ENCODE measurements around the gene REM2. TPM values are rescaled to one million over a fixed set of nuclear protein-coding genes. Genes with fewer than 3 reads are reported as not detected.
A peak's percentile ranks its signal among the peaks of the same experiment; 100 is the strongest.

Gene REM2
- total RNA-seq, 1 donor from 2014 or later: 3.0 TPM

DNA sequence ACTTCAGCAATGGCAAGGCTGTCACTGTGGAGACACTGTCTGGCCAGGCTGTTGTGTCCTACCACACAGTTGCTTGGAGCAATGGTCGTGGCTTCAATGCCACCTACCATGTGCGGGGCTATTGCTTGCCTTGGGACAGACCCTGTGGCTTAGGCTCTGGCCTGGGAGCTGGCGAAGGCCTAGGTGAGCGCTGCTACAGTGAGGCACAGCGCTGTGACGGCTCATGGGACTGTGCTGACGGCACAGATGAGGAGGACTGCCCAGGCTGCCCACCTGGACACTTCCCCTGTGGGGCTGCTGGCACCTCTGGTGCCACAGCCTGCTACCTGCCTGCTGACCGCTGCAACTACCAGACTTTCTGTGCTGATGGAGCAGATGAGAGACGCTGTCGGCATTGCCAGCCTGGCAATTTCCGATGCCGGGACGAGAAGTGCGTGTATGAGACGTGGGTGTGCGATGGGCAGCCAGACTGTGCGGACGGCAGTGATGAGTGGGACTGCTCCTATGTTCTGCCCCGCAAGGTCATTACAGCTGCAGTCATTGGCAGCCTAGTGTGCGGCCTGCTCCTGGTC is 7.2 kb upstream of the REM2 start:
- no peak for DNase-seq (ENCODE audit: low read depth, low spot score)
- TF ChIP-seq, protein P1, sequence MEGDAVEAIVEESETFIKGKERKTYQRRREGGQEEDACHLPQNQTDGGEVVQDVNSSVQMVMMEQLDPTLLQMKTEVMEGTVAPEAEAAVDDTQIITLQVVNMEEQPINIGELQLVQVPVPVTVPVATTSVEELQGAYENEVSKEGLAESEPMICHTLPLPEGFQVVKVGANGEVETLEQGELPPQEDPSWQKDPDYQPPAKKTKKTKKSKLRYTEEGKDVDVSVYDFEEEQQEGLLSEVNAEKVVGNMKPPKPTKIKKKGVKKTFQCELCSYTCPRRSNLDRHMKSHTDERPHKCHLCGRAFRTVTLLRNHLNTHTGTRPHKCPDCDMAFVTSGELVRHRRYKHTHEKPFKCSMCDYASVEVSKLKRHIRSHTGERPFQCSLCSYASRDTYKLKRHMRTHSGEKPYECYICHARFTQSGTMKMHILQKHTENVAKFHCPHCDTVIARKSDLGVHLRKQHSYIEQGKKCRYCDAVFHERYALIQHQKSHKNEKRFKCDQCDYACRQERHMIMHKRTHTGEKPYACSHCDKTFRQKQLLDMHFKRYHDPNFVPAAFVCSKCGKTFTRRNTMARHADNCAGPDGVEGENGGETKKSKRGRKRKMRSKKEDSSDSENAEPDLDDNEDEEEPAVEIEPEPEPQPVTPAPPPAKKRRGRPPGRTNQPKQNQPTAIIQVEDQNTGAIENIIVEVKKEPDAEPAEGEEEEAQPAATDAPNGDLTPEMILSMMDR (conservative IDR thresholded peaks at IDR 0.05): no peak
- Mint-ChIP-seq H3K27me3 (ENCODE audit: low read depth) (no peaks in the 10 kb centered on the region), H3K4me1 (peaks cover 13% of the 10 kb centered on the region), H3K36me3 (ENCODE audit: low read depth) (no peaks in the 10 kb centered on the region), H3K4me3 (peak overlapping the region; percentile 44), H3K27ac (ENCODE audit: unreplicated experiment) (no peak overlapping the region), H3K9me3 (no peaks in the 10 kb centered on the region)

DNA sequence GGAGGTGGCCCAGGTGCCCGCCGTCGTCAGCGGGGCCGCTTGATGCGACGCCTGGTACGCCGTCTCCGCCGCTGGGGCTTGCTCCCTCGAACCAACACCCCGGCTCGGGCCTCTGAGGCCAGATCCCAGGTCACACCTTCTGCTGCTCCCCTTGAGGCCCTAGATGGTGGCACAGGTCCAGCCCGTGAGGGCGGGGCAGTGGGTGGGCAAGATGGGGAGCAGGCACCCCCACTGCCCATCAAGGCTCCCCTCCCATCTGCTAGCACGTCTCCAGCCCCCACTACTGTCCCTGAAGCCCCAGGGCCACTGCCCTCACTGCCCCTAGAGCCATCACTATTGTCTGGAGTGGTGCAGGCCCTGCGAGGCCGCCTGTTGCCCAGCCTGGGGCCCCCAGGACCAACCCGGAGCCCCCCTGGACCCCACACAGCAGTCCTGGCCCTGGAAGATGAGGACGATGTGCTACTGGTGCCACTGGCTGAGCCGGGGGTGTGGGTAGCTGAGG is 6.0 kb upstream of the REM2 start:
- H3K36me3 Mint-ChIP-seq (ENCODE audit: low read depth): no peaks in the 10 kb centered on the region
- TF ChIP-seq, protein P1 (conservative IDR thresholded peaks at IDR 0.05): no peak
- DNase-seq (ENCODE audit: low read depth, low spot score): no peak
- H3K4me3 Mint-ChIP-seq: no peak overlapping the region
- peaks cover 14% of the 10 kb centered on the region for H3K4me1 Mint-ChIP-seq
- no peaks in the 10 kb centered on the region for H3K9me3 Mint-ChIP-seq
- no peak overlapping the region for H3K27ac Mint-ChIP-seq (ENCODE audit: unreplicated experiment)
- no peaks in the 10 kb centered on the region for H3K27me3 Mint-ChIP-seq (ENCODE audit: low read depth)

DNA sequence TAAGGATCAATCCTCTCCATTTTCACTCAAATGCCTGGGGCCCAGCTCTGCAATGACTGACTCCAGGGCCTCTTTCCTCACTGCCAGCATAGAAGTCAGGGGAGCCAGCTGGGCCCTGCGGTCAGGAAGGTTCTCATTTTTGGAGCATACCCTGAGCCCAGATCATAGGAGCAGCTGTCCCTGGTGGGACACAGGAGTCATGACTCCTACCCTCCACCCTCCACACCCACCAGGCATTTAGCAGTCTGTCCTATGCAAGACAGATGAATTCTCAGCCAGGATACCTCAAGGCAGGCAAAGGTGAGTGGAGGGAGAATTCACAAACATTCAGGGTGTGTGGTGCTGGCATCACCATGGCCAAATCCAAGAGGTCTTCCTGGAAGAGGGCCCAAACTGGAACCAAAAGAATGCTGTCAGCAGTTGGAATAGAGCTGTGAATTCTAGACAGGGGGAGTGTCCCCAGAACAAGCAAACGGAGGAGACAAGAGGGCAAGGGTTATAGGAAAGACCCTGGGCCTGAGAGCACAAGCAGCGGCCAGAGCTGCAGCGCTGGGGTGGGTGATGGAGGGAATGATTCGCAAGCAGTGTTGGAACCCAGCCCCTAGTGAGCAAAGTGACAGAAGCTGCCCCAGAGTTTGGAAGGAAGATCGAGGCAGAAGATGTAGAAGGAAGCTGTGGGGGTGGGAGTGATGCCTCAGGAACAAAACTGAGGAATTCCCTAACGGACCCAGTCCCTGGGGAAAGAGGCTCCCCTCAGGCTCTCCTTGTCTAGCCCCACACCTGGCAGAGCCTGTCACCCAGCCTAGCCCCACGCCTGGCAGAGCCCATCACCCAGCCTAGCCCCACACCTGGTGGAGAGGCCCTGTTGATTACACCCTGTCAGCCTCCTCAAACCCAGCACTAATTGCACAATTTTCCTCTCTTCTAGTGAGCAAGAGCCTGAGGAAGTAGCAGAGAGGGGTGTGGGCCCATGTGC is 4.5 kb upstream of the REM2 start:
- DNase-seq (ENCODE audit: low read depth, low spot score): no peak
- Mint-ChIP-seq H3K9me3 (no peaks in the 10 kb centered on the region), H3K27me3 (ENCODE audit: low read depth) (no peaks in the 10 kb centered on the region), H3K36me3 (ENCODE audit: low read depth) (no peaks in the 10 kb centered on the region), H3K4me3 (peak overlapping the region; percentile 32), H3K4me1 (peaks cover 23% of the 10 kb centered on the region), H3K27ac (ENCODE audit: unreplicated experiment) (no peak overlapping the region)
- TF ChIP-seq, protein P1 (conservative IDR thresholded peaks at IDR 0.05): no peak

DNA sequence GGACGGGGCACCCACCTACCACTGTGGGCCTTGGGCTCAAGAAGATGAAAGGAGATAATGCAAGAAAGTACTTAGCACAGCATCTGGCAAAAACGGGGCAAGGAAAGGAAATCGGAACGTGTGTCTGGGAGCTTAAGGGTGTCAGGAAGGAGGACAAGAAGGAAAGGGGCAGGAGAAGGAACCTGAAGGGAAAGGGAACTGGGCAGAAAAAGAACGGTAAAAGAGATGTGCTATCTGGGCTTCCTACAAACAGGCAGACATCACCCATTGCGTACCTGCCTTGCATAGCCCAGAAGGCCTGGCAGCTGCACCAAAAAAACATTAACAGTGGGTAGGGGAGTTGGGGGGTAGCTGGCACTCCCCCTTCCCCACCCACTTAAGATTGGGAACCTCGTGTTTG is 958 bp upstream of the REM2 start:
- Mint-ChIP-seq H3K4me1 (peaks cover 50% of the 10 kb centered on the region), H3K27me3 (ENCODE audit: low read depth) (peaks cover 5% of the 10 kb centered on the region), H3K27ac (ENCODE audit: unreplicated experiment) (peak overlapping the region; percentile 36), H3K9me3 (no peaks in the 10 kb centered on the region), H3K4me3 (peak overlapping the region; percentile 64), H3K36me3 (ENCODE audit: low read depth) (no peaks in the 10 kb centered on the region)
- TF ChIP-seq, protein P1 (conservative IDR thresholded peaks at IDR 0.05): no peak
- DNase-seq (ENCODE audit: low read depth, low spot score): no peak

DNA sequence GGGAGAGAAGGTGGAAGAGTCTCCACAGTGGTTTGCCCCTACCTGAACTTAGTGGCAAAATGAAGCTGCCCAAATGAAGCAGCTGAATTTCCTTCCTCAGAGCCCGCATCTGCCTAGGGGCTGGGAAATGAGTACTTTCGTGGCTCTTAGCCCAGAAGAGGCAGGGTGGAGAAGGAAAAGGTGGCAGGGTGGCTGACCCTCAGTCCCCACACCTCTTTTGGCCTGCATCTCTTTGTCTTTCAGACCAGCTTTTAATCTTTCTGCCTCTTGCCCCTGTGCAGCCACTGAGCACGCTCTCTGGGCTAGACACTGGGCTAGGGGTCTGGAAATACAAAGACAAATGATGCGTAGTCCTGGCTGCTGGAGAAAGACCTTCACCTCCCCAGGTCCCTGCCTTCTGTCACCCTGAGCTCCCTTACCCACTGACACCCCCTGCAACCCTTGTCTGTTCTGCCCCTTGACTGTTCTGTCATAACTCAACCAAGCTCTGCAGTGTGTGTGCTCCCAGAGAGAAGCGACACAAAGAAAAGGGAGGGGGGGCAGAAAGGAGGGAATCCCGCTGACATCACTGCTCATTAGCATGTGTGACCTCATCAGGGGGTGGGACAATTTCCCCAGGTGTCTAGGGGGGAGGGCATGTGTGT is 371 bp upstream of the REM2 start:
- Mint-ChIP-seq H3K9me3 (no peaks in the 10 kb centered on the region), H3K4me3 (peak overlapping the region; percentile 76), H3K27me3 (ENCODE audit: low read depth) (peaks cover 5% of the 10 kb centered on the region), H3K4me1 (peaks cover 56% of the 10 kb centered on the region), H3K36me3 (ENCODE audit: low read depth) (no peaks in the 10 kb centered on the region), H3K27ac (ENCODE audit: unreplicated experiment) (peak overlapping the region; percentile 98)
- peak; percentile 14 for DNase-seq (ENCODE audit: low read depth, low spot score)
- TF ChIP-seq, protein P1 (conservative IDR thresholded peaks at IDR 0.05): no peak

Measured in neural crest cell (in vitro differentiated cells).